SK-N-DZ (cell line): ENCODE data around the gene ASCL2.
"Not testable (repeated sequence)": the region's sequence is repeated elsewhere in the genome, so short reads cannot be mapped to it uniquely, and the experiment has no call there.

Source experiments
- DNase-seq: peaks from one replicate; pipeline ENCODE4 v3.0.0-alpha.2; 2015; ENCODE audit warnings: low spot score

Gene ASCL2

DNA sequence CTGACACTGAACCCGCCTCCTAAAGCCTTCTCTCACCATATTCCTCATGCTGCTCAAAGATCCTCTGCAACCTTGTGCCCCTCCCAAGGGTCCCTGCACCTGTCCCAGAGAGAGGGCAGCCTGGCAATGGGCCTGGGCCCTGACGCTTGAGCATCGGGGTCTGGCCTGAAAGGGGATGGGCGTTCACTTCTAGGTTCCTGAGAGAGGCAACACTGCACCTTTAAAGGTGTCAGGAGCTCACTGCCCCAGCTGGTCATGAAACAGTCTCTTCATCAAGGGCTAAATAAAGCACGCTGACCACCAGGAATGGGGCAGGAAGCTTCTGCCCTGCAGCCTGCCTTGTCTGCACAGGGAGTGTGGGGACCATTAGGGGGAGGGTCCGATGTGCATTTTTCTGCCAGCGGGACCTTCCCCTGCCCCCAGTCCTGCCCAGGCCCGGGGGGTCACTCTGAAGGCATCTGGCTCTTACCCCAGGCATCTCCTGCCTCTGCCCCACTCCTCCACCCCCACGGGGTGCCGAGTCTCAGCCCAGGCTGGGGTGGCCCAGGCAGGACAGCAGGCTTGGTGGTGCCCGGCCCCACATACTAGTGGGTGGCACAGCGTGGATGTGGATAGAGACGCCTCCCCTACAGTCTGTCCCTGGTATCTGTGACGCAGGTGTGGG, 27.9 kb upstream of the ASCL2 start:
- no peak for DNase-seq

DNA sequence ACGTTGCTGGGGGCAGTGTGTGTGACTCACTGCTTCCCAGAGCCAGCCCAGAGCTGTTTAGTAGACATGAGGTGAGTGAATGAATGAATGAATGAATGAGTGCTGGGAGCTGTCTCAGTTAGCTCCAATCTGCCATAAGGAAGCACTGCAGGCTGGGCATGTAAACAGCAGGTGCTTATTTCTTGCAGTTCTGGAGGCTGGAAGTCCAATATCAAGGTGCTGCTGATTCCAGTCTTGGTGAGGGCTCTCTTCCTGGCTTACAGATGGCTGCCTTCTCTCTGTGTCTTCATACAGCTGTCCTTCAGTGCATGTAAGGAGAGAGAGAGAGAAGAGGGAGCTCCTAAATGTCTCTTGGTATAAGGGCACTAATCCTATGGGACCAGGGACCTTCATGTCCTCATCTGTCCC, 27.2 kb upstream of the ASCL2 start:
- no peak for DNase-seq

DNA sequence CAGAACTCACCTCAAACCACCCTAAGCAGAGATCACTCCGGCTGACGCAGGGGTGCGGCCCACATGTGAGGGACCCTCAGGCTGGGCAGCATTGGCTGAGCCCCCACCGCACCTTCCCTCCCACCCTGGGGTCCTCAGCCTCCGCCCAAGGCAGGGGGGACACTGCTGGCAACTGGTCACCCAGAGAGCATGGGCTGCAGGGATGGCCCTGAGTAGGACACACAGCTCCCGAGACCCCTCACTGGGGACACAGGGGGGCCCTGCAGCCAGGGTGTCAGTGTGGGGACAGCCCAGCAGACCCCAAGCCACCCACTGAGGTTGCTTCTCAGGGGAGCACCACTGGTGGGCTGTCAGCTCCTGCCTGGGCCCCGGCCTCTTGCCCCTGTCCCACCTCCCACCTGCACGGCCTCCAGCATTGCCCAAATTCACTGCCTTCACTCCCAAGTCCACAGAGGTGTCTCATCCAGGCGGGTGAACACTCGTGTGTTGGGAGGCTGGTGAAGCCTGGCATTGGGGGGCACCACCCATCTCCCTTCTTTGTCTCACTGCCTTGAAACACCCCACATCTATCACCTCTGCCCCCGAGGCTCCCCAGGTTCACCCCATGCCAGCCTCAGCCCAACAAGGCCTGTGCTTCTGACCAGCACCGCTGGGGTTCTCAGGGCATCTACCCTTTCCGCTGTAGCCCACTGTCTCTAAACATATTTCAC, 26.7 kb upstream of the ASCL2 start:
- no peak for DNase-seq

DNA sequence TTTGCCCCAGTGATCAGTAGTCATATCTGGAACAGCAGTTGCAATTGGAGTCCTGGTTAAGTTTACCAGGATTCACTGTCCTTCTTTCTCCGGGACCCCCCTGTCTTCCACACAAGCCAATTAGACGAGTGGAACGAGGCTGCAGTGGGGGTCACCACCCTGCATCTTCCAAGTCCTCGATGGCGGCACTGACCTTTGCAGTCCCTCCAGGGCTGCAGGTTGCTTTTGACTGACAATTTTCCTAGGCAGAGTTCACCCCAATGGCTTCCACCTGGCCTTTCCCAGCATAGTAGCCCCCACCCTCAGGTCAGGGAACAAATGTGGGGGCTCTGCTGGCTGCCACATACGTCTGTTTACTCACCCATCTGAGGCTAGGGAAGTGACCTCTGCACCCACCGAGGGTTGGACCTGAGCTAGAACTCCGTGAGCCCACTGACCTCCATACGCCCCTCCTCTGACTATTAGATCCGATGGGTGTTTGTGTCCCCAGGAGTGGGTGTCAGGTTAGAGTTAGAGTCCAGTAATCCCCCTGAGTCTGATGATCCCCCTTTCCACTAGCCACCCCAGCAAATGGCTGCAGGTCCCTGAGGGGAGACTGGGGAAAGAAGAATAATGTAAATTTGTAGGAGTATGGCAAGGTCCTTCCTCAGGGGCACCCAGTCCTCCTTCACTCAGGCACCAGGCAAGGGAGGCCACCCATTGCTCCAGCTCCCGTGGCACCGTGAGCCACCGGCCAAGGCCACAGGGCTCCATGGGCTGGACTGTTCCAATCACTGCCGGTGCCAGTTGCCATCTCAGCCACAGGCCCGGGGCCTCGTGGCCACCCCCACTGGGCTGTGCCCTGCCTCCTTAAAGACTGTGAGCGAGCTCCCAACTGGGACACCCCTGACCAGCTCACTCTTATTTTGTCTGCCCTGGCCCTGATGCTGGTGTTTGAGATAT, 25.9 kb upstream of the ASCL2 start:
- DNase-seq, result no peak

DNA sequence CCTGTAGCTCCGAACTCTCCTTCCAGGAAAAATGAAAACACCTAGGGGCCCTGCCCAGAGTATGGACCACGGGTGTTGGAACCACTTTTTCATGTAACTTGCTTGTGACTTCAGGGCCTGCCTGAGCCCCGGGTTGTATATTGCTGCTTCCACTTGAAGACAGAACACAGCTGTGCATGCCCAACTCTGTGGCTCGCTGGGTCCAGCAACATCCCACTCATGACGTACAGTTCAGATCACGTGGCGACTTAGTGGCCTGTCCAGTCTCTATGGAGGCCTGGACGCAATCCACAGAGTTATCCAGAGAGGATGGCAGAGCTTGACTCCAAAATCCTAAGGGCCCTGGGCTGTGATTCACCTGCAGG, 24.5 kb upstream of the ASCL2 start:
- DNase-seq, result no peak

DNA sequence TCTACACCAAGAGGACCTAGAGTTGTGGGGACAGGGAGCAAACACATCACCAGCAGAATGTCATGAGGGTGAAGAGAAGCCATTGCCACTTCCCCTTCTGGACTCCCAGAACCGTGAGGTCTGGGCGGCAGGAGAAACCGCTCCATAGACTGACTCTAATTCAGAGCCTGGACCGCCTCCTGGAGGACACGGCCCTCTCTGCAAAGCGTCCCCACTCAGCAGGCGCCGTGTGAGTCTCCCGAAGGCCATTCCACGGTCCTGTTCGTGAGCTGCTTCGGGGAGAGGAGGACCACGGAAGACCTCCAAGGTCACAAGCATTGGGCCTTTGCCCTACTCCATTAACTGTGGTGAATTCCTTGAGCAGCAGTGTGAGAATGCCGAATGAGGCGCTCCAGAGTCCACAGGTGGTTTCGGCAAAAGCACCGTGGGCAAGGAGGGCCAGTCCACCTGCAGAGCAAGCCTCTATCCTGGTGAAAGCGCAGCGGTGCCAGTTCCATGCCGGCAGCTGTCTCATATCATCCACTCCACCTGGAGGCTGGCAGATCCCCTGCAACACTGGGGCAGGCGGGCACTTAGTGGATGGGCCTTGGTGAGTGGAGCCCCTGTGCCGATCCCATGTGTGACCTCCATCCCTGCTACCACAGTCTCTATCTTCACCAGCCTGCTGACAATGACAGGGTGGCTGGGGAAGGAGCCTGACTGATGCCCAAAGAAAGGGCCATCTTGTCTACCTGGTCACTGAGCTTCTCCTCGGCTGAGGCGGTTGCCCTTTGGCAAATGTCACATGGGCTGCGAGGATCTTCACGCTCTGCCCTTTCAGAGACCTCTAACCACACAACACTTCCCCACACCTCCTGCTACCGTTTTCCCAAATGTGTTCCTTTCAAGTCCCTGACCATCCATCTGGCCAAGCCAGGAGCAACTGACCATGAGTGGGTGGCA, 23.9 kb upstream of the ASCL2 start:
- no peak for DNase-seq

DNA sequence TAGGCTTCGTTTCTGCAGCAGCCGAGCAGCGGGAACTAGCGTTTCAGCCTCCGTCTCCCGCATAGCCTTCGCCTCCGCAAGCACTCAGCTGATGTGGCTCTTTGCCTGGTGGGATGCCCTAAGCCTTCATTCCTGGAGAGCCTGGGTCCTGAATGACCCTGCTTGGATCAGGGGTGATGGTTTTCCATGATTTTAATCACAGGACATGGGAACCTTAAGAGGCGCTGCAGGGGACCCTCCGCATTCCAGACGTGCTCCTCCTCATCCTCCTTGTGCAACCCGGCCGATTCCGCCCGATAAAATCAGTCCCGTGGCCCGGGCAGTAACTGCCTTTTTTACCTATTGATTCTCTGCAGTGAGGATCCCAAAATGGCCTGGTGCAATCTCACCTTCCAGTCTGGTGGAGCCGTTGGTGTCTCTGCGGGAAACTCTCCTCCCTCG, 23.2 kb upstream of the ASCL2 start:
- DNase-seq, result no peak

DNA sequence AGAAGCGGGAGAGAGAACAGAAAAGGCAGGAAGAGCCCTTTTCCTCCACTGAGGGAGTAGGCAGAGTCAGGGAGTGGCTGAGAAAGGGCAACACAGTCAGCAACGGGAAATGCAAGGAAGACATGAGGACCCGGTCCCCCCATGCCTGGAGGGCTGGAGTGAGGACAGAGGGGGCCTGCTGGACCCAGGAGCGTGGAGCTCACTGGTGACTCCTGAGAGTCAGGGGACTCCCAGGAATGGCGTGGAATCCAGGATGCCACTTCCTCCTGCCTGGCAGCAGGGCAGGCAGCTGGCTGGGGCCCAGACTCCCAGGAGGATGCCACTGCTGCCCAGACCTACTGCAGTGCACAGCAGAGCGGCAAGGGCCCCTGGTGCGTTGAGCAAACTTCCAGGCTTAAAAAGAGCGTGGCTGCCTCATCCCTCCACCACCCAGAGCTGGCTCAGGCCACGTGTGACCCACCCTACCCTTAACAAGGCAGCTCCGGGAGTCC, 20.0 kb upstream of the ASCL2 start:
- DNase-seq, result no peak

DNA sequence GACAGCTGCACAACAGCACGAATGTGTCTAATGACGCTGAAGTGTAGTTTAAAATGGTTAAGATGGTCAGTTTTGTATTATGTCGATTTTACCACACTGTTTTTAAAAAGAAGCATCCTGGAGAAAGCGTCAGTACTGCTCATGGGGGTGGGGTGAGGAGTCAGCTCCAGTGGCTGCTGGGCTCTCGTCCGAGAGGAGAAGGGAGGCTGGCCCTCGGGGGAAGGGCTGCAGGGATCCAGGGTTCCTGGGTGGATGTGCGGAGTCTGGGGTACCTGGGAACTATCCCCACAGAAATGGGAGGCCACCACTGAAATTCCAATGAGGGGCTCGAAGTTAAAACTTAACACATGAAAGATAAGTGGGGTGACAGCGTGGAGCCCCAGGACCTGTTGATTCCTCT, 19.5 kb upstream of the ASCL2 start:
- no peak for DNase-seq

DNA sequence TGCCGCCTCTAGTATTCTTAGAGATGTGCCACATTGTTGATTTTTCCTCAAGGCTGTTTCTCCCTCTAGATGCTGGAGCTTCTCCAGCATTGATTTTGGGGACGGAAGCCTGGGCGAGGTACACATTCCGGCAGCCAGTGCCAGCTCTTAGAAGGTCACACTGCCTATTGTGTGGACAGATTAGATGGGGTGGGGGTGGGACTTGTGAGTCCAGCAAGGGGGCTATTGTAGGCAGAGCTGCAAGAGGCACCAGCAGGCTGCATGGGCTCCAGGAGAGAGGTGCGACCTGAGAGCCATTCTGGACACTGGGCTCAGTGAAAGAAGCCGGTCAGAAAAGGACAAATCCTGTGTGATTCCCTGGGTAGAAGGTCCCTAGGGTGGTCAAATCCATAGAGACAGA, 19.0 kb upstream of the ASCL2 start:
- DNase-seq, result no peak

DNA sequence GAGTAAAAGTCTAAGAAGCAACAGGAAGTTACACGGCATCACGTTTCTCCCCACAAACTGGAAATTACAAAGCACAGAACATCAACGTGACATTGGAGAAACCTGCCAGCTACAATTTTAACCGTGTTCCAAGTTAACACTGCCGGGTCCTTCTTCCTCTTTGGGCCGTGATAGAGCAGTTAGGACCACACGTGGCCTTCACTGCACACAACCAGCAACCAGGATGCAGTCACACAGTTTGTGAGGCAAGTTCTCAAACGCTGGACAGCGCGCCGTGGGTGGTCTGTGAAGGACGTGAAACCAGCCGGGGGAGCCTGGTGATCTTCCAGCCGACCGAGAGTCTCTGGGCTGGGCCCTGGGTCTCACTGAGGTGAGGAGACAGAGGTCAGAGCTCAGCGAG, 16.7 kb upstream of the ASCL2 start:
- no peak for DNase-seq

DNA sequence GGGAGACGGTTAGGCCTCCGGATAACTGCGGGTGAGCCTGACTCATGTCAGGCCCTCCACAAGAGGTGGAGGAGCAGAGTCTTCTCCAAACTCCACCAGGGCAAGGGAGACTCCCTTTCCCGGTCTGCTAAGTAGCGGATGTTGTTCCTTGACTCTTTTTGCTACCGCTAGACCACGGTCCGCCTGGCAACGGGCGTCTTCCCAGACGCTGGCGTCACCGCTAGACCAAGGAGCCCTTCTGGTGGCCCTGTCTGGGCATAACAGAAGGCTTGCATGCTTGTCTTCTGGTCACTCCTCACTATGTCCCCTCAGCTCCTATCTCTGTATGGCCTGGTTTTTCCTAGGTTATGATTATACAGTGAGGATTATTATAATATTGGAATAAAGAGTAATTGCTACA, 16.0 kb upstream of the ASCL2 start:
- DNase-seq, result not testable (repeated sequence)

DNA sequence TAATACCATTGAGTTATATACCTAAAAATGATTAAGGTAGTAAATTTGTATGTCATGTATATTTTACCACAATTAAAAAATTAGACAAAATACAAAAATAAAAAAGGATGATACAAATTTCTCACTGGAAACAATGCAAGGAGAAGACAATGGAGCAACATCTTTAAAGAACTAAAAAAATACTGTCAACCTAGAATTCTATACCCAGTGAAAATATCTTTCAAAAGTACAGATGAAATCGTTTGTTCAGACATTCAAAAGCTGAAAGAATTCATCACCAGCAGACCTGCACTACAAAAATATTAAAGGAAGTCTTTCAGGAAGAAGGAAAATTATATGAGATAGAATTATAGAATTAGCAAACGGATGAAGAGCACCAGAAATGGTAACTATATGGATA, 9.8 kb upstream of the ASCL2 start:
- DNase-seq, result no peak

DNA sequence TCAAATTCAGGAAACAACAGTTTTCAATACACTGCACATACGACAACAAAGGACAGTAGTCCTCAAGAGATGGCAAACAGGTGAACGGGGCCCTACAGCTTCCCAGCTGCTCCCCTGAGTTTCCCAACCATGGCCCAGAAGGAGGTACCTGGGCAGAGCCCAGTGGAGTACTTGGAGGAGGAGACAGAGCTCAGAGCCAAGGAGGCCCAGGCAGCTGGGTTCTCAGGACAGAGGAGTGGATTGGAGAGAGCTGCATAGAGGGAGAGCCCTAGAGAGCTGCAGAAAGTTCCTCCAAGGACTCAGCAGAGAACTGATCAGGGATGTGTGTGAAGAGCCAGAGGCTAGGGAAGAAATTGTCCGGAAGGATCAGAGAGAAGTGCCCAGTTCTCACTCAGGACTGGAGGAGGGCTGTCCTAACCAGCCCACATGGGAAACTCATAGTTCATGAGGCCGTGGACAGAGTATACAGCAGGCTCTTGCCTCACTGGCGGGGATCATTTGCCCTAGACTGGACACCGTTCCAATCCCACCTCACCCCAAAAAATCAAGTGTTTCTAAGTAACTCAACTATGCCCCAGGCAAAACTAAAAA, 7.6 kb upstream of the ASCL2 start:
- no peak for DNase-seq

DNA sequence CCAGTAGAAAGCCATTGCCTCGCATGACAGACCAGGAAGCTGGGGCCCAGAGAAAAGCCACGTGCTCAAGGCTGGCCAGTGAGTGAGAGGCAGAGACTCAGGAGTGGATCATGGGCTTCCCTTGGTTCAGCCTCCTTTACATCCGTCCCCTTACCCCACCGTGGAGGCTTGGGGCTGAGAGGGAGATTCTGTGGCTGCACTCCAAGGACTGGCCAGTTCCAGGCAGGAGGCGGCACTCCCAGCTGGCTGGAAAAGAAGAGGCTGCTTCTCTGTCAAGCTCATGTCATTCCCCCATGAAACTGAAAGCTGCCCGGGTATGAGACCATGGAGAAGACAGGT, 6.6 kb upstream of the ASCL2 start:
- DNase-seq, result no peak

DNA sequence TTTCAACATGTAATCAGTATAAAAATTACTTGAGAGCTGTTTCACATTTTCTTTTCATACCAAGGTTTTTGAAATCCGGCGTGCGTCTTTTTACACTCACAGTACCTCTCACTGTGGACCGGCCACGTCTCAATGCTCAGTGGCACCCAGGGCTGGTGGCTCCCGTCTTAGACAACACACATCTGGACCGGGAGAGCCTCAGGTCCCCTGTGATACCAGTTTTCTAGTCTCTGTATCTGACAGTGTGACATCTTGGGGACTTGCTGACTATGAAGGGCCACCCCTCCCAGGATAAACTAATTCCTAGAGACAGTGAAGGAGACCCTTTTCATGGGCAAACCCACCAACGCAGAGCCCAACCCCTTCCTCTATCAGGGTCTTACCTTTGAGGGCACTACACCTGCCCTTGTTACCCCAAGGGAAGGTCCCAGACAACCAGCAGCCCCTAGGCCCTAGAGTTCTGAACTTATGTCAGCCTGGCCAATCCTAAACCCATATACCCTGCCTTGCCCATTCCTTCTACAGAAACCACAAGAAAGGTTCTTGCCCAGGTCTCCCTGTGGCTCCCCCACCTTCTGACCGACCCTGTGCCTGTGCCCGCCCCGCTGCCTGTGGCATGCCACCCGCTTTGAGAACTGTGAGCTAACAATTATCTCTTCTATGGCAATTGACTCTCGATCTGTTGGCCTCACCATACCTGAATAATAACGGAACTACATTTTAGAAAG, 6.1 kb upstream of the ASCL2 start:
- DNase-seq, result no peak

DNA sequence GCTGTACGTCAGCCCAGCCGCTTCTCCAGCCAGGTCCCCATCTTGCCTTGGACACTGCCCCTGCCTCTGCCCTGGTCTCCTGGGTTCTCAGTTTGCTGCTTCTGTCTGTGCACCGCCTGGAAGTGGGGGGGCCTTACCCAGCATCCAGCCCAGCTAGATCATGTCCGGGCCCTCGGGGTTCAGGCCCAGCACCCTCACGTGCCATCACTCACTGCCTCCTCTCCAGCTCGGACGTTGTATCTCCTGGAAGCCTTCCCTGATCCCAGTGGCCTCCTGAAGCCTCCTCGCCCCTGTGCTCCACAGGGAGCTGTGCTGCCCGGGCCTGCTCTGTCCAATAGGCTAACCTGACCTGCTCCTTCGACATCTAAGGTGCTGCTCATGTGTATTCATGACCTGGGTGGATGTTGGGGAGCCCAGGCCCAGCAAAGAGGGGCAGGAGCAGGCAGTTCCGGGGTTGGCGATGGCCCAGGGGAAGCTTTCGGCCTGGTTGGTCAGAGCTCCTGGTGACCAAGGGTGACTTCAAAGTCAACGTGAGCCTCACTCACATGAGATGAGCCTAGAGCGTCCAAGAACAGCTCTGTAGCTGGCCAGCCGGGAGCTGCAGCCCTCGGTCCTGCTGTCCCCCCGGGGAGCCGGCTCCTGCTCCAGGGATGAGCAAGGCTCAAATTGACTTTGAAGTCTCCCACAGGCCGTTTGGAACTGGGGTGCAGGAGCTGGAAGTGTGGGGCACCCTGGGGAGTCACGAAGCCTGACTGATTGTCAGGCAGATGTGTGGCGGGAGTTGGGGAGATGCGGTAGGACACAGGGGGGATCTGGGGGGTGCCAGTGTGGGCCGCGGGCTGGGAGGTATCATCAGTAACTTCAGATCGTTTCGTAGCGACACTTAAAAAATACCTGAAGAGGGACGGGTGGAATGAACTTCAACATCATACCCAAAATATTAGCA, 5.2 kb upstream of the ASCL2 start:
- DNase-seq, result no peak

DNA sequence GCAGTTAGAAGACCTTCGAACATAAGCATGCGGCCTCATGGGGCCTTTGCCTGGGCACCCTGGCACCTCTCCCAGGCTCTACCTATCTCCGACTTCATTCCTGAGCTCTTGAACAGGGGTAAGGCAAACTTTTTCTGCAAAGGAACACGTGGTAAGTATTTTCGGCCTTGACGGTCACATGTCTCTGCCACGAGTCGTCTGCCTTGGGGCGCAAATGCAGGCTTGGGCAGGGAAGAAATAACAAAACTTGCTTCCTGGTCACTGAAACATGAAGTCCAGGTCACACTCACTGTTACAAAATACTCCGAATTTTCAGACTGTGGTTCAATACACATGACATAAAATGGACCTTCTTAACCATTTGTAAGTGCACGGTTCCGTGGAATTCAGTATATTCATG, 3.4 kb upstream of the ASCL2 start:
- no peak for DNase-seq

DNA sequence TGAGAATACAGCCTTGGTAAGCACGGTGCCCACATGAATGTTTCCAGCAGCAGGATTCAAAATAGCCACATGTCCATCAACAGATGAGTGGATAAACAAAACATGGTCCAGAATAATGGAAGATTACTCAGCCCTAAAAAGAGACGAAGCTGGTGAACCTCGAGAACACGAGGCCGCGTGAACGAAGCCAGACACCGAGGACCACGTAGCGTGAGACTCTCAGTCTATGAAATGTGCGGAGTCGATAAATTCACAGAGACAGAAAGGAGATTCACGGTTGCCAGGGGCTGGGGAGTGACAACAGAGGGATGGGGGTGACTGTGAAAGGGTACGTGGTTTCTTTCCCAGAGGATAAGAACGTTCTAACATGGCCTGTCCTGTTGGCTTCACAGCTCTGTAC, 2.9 kb upstream of the ASCL2 start:
- DNase-seq, result no peak
